Measurements from ENCODE around the gene RUNDC1.

The RUNDC1 gene

DNA sequence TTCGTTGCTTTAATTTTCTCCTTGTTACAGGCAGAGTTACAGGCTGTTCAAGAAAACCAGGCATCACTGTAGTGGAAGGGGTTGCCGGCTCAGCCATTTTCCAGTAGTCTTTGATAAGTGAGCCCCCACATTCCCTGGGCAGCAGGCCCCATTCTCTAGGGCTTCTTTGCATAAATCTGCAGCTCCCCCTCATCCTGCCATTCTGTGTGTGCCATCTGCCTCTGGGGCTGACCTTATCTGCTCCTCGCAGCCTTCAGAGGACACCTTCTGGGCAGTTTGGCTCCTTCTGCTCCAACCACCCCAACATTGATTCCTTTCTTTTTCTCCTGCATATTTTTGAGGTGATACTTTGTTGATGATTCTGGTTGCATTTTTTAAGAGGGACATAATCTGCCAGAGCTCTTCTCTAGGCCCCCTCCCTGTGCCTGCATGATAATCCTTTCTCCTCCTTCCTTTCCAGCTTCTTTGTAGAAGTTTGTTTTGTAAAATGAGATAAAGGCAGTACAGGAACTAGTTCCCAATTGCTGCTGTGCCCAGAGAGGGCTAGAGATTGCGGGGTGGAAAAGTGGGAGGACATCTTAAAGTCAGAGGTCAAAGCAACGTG is 61.8 kb downstream of the RUNDC1 start:
- no peak for DNase-seq (ENCODE audit: low read depth)

All from fibroblast of gingiva (primary cell).